GM19467 (cell line): ENCODE measurements around the gene MACROD2.

Experiments
- ATAC-seq: cut with Tn5 transposase; IDR thresholded peaks from one replicate; pipeline ENCODE4 v1.9.1; 2021; ENCODE audit warnings: mild to moderate bottlenecking, moderate library complexity; ENCODE audit not compliant: unreplicated experiment

Gene MACROD2

DNA sequence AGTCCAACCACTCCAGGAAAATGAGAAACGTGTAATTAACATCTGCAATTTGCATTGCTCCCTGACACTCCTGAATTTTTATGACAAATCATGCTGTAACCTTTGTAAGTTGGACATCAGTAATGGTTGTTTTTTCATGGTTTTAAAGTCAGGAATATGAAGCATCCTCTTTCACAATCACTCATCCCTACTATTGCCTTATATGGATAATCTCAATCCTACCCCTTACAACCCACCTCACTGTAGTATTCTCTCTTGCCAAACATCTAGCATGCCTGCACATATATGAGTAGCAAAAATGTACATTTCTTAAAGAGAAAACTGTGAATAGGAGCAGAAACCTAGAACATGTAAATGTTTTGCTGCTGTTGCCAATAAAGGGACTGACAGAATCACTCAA lies 1848.5 kb downstream of the MACROD2 start:
- no peak for ATAC-seq

DNA sequence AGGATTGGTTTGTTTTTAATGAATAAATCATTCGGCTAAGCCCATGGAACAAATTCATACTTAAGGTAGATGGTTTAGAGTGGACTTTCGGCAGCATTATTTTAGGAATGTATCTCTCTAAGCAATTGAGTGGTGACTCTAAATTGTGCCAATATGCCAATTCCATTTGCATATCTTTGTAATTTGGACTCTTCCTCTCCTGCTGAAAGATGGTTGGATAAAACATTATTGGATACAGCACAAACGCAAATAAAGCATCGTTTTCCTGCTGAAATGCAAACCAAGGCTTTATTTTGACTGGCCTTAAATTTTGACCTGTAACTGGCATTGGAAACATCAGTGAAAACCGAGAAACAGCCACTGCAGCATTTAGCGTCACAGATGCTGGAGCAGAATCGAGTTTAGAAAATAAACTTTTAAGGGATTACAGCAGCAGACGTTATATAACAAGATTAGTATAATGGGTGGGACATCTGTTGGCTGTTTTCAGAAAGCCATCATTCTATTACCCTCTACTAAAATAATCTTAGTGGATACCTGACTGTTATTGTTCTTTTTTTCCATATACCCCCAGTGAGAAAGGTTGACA lies 1852.0 kb downstream of the MACROD2 start:
- ATAC-seq = no peak

DNA sequence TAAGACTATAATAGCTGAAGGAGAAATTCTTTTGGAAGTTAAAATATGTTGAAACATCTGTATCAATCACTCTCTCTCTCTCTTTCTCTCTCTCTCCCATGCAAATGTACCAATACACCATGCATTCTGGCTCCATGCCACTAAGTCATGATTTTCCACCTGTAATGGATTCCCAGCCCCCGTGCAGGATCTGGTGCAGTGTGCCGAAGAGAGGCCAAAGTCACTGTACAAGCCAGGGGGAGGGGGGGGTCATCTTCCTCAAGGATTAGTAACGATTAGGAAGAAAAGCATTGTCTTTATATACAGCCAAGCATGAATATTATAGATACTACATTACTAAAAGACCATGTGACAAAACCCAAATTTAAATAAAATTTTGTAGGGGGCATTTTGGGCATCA lies 1852.8 kb downstream of the MACROD2 start:
- ATAC-seq = no peak

DNA sequence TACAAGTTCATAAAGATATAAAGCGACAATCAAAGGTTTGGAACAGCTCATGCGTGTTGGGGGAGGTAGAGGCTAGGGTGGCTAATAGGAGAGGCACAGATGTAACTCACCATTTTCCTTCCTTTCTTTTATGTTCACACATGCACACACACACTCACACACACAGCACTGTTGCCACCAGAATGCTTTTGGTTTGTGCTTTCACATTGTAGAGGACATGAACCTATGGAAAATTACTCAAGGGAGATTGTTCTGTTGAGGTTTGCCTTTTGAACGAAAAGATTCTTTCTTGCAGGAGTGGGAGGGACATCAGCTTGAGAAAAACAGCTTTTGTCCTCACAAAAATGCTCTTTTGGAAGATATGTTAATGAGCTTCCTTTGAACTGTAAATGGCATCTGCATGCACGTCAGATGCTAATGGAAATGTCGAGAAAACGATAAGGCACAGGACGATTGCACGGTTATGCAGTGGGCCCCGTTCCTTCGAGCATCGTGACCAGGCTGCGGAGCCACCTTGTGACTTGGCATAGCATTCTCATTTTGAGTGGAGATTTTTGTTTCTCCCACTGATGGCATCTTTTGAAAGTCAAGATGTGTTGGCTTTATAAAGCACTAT lies 1853.8 kb downstream of the MACROD2 start:
- no peak for ATAC-seq

DNA sequence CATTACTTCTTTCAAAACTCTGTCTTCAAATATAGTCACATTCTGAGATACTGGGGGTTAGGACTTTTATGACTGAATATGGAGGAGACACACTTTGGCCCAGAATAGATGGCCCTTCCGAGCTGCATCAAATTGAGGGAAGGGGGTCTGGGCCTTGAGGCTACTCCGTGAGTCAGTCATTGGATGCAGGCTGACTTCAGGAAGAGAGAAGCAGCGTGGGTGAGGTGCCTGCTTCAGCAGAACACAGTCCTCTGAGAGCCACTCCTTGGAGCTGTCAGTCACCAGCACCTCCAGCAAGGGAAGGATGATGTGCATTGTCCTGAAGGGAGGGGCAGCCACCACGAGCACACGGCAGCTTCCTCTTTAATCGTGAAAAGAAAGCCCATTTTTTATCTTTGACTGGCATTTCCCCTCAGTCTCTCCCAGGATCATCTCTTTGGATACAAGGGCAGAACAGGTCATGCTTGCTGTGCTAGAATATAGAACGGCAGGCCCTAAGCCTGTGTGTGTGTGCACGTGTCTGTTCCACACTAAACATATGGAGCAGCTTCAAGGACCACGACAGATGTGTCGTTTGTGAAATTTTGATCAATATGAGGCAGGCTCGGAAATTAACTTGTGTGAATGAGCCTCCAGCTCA lies 1856.4 kb downstream of the MACROD2 start:
- no peak for ATAC-seq

DNA sequence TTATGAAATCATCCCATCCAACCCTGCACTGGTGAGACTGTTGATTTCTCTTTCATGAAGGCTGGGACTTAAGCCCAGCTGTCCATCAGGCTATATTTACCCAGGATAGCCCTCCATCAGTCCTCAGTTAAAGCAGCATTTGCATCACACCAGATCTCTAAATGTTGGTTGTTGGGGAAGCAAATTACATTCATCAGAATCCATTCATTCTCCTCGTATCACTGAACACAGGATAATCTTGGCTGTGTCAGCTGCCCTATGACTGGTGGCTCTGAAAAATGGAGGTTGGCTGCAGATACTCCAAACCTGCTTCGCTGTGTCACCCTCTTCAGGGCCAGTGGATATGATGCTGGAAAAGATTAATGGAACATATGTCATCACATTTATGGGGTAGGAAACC lies 1859.6 kb downstream of the MACROD2 start:
- ATAC-seq = no peak

DNA sequence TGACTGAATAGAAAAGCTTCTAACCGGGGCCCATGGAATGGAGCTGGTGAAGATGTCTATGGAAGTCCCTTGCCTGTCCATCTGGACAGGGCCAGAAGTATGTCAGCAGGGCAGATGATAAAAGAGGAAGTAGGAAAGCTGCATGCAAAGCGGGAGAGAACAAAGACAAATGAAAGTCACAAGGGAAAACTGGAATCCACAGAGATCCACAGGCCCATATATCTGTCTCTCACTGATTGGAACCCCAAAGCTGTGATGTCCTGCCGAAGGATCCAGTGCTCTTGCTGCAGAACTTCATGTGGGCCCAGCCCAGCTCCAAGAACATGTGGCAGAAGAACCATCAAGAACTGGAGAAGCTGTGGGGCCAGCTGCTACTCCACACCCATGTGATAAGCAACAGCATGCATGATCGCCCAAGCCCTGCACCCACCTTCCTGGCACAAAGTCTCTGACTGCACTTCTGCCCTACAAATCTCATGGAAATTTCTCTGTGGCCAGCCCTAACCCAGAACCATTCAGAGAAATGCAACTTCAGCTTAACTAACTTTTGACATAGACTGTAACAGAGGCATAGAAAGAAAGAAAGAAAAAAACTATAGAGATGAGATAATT lies 1862.0 kb downstream of the MACROD2 start:
- ATAC-seq = peak; percentile 71

DNA sequence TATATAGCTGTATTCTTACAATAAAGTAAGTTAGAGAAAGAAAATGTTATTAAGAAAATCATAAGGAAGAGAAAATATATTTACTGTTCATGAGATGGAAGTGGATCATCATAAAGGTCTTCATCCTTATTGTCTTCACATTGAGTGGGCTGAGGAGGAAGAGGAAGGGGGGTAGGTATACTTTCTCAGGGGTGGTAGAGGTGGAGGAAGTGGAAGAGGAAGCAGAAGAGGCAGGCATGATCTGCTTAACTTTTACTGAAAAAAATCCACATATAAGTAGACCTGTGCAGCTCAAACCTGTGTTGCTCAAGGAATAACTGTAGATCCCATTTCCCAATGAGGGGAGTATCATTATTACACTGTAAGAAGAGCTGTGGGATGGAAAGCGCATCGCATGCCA lies 1863.7 kb downstream of the MACROD2 start:
- no peak for ATAC-seq

DNA sequence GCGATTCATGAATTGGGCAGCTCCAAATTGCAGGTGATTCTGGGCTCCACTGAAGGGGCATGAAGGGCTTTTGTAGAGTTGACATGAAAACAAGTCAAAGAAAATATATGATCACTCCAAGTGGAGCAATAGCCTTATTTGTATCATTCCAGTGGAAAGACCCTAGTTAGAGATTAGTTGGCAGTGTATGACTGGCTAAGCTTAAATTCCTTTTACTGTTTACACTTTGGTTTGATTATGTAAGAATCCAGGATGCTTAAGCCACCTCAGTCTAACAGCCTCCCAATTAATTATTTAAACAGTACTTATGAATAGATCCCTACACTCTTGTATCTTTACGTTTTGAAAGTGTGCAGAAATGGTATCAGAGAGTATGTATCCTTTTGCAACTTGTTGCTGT lies 1865.5 kb downstream of the MACROD2 start:
- ATAC-seq = no peak

DNA sequence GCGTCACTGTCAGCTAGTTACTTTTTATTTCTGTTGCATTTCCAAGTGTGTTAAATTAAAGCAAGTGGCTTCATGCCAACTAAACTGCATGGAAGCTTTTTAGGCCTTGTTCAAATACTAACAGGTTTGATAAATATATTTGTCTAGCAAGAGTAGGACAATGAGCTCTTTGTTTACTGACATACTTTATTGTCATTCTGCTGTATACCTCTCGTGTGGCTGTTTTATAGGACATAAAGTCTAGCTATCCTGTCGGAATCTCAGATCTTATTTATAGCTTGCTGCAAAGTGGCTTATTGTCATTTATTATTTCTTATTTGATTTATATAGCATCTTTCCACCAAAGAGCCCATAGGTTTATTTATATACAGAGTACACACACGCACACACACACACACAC lies 1866.9 kb downstream of the MACROD2 start:
- ATAC-seq = no peak

DNA sequence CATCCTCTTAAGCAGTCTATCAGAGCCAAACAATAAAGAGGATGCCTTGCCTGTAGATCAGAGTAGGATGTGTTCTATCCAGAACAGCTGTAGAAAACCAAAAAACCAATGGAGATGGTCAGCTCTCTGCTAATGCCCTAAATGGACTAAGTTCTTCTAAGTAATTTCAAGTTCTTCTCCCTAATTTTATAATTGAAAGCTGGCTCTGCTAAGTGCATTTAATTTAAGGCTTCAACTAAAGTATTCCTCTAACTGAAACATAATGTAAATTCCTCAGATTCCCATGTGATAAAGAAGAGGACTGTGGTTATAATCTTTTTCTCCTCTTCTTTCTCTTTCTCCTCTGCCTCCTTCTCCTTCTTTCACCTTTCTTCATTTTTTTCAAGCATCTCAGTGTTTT lies 1868.4 kb downstream of the MACROD2 start:
- no peak for ATAC-seq

DNA sequence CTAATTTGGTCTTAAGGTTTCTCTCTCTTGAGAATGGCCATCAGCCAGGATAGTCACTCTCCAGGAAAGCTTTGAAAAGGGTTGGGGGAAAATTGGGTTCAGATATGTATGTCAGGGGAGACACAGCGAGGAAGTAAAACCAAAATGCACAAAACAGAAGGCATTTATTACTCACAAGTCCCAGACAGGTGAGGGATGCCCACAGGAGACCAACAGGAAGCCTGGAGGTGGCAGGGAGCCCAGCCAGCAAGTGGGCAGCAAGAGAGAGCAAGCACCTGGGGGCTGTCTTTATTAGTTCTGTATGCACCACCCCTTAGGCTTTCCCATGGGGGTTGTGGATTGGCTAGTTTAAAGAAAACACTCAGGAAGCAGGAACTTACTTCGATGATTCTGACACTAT lies 1870.2 kb downstream of the MACROD2 start:
- ATAC-seq = no peak

DNA sequence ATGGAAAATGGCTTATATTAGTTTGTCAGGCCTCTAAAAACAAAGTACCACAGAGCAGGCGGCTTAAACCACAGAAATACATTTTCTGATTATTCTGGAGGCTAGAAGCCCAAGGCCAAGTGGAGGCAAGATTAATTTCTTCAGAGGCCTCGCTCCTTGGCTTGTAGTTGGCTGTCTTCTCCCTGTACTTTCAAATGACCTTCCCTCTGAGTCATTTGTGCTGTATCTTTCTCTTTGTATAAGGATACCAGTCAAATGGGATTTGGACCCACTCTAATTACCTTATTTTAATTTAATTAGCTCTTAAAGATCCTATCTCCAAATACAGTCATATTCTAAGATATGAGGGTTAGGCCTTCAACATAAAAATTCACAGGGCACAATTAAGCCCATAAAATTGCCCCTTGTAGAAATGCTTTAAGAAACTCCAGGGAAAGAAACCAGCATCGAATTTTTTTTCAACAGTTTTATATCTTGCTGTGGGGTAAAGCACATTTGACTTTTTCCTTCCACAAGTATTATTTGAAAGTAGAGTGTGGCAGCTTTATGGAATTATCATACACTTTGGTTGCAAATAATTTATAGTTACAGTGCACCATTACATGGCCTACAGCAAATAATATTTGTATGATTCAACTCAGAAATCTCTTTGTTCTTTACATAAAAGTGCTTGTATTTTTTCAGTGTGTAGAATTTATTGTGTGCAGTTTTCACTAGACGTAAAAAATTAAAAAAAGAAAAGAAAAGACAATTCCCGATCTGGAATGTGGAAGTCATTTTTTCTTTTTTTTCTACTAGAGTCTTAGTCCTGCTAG lies 1871.8 kb downstream of the MACROD2 start:
- ATAC-seq = no peak

DNA sequence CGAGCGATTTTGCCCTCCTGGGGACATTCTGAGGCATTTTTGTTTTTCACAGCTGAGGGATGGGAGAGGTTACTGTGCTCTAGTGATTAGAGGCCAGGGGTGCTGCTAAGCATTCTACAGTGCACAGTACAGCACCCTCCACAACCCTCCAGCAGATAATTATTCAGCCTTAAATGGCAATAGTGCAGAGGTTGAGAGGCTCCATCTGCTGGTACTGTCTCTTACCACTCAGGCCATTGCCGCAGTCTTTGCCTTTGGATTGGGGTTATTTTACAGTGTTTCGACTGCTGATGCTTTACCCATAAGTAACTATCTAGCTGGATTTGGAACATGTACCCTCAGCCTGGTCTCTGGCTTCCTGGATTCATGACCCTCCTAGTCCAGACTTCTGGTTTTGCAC lies 1872.6 kb downstream of the MACROD2 start:
- no peak for ATAC-seq

DNA sequence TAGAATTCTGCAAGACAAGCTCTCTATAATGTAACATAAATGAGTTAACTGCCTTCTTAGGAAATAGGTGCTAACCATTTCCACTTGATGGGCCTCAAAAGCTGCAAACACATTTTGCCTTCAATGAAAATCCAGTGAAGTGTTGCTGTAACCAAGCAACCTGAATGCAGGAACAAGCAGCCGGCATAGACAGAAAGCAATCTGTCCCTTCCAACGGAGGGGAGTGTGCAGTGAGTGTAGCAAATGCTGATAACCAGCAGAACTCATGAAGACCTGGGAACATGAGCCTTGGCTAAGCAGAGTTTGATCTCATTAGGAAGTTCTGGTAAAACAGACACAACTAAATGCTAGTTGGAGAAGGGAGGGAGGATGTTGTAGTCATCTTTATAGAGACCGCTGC lies 1880.1 kb downstream of the MACROD2 start:
- no peak for ATAC-seq

DNA sequence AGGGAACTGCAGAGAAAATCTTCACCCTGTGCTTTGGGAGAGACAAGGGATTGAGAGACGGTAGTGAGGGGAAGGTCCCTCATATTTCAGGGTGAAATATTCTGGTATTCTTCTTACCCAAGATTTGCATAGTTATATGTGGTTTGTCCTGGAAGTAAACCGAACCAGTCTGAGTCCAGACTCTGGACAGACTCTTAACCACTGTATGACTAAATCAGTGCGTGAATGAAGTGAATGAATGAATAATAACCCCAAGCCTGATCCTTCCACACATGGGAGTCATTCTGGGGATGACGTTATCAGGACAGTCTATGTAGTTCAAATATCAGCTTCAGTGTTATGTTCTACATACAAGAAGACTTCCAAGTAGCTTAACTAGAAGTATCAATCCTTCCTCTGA lies 1887.2 kb downstream of the MACROD2 start:
- no peak for ATAC-seq

DNA sequence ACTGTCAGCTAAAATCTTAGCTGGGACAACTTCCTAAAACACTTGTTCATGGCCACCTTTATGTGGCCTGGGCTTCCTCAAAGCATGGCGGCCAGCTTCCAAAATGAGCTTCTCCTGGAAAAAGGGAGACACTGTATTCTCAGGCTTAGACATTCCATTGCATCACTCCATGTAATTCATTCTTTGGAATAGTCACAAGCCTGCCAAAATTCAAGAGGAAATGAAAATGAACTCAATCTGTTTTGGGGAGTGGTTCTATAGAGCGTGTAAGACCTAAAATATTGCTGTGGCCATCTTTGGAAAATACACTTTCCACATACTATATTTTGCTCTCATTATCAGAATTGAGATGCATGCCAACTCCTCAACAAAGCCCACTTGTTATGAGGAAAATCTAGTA lies 1890.9 kb downstream of the MACROD2 start:
- no peak for ATAC-seq

DNA sequence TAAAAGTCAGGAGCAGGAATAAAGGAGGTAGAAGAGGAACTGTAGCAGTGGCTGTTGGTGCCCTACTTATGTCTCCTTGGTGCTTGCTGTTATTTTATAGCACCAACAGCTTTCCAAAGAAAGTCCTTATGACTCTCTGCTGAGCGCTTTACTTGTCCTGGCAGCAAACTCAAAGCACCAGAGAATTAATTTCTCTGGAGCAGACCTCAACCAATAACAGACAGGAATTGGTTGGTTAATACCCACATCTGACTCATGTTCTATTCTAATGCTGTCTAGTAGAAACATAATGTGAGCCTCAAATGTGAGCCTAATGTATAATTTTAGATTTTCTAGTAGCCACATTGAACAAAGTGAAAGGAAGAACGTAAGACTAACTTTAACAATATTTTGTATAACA lies 1892.1 kb downstream of the MACROD2 start:
- ATAC-seq = no peak

DNA sequence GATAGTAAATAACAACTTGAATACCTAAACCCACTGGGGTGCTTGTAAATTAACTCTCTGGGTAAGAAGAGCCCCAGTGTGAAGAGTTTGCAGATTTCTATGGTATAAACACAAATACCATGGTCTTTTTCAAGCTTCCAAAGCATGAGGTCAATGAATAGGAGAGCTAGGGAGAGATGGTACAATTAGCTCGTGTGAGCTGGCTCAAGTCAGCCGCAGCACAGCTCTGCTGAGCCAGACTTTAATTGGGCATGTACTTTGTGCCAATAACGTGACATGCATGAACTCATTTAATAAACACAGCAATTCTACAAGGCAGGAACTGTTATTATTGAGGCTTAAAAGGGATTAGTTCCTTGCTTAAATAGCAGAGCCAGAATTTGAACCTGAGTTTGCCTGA lies 1893.7 kb downstream of the MACROD2 start:
- ATAC-seq = no peak

DNA sequence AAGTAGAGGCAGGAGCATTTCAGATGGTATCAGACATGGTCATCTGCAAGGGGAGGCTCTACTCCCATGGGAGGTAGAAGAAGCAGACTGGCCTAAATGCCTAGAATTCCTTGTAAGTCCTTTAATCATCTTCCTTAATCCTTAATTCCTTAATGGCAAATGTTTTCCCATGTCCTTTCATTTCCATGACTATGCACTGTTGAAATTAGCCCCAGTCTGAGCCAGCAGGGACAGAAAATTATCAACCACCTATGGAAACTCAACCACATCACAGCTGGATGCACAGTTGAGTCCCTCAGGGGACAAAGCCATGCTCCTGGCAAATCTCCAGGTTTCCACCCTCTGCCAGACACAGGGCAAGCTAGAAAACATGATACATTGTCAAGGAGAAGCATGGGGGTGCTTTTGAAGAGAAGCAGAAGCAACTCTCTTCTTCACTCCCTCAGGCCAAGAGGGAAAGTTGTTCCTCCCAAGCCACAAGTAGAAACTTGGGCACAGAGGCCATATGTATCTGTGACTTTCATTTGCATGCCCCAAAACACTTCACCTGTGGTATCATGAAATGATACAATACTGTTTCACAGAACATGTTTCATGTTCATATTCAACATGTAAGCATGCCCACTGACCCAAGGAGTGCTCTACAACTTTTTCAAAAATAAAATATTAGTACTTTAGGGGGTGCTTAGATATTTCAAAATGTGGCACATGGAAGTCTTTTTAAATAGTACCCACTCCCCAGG lies 1894.4 kb downstream of the MACROD2 start:
- ATAC-seq = no peak
